Putamen (tissue), 1 donor: ENCODE measurements around the gene CLDN24.

ENCODE experiments used
- DNase-seq: peaks from one replicate; pipeline ENCODE4 v3.0.0-alpha.2; 2016; ENCODE audit warnings: low spot score

Gene CLDN24

DNA sequence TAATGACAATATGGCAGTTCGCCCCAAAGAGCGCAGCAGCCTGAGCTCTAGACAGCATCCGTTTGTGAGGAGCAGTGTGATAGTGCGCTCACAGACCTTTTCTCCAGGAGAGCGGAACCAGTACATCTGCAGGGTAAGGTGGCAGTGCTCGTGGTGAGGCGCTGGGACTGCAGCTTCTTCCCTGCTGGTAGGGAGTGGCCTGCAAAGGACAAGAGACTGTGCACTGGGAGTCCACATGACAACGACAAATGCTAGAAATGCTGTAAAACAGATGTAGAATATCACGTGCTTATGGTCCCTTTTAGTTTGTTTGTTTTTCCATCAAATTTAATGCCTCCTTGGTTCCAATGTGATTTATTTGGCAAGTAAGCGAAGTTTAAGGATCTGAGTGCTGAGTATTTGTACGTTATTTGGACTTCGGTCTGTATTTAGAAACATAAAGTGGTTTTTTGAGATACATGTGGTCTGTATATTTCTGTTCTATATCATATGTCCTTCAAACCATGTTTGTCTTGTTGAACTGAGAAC, 37.9 kb downstream of the CLDN24 start:
- no peak for DNase-seq

DNA sequence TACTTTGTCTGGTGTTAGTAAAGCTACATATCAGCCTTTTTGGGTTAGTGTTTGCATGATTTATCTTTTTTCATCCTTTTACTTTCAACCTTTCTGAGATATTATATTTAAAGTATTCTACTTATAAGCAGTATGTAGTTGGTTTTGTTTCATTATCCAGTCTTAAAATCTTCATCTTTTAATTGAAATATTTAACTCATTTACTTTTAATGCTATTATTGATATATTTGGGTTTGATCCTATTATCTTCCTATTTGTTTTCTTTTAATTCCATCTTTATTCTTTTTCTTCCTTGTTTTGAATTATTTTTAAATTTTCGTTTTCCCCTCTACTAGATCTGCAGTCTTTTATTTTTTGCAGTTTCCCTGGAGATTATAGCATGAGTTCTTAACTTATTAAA, 46.1 kb downstream of the CLDN24 start:
- DNase-seq: no peak

DNA sequence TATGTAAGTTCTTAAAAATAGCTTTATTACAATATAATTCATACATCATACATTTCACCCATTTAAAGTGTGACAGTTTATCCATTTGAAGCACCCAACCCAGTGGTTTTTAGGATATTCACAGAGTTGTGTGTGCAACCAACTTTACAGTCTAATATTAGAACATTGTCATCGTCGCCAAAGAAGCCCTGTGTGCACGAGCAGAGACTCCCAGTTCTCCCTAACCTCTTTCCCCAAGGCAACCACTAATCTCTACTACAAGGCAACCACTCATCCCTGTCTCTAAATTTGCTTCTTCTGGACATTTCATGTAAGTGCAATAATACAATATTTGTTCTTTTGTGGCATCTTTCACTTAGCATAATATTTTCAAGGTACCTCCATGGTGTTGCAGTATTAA, 49.8 kb downstream of the CLDN24 start:
- no peak for DNase-seq
